ENCODE measurements around the gene DPP3. TPM values are rescaled to one million over a fixed set of nuclear protein-coding genes. Genes with fewer than 3 reads are reported as not detected.
A peak's percentile ranks its signal among the peaks of the same experiment; 100 is the strongest.
"Not testable (repeated sequence)": the region's sequence is repeated elsewhere in the genome, so short reads cannot be mapped to it uniquely, and the experiment has no call there.

The DPP3 gene
- total RNA-seq, 2 donors from 2014 or later = 67.9 to 117 TPM

- no peaks in the 10 kb centered on the region for H3K4me1 Mint-ChIP-seq
- no peak overlapping the region for H3K27ac Mint-ChIP-seq
- no peaks in the 10 kb centered on the region for H3K27me3 Mint-ChIP-seq
- H3K36me3 Mint-ChIP-seq (ENCODE audit: low read depth) = peaks cover 60% of the 10 kb centered on the region
- no peak overlapping the region for H3K4me3 Mint-ChIP-seq
- ATAC-seq (replicated peaks) = no peak
- no peaks in the 10 kb centered on the region for H3K9me3 Mint-ChIP-seq
Observed at GRCh38 chr11:66524304-66525040, 44.2 kb downstream of the DPP3 start.

- Mint-ChIP-seq H3K4me1 (peaks cover 6% of the 10 kb centered on the region), H3K27ac (no peak overlapping the region), H3K4me3 (no peak overlapping the region), H3K36me3 (ENCODE audit: low read depth) (peaks cover 27% of the 10 kb centered on the region), H3K9me3 (no peaks in the 10 kb centered on the region), H3K27me3 (no peaks in the 10 kb centered on the region)
- ATAC-seq (replicated peaks) = no peak
Observed at GRCh38 chr11:66529069-66529468, 48.8 kb downstream of the DPP3 start.

- Mint-ChIP-seq H3K36me3 (ENCODE audit: low read depth) (peaks cover 28% of the 10 kb centered on the region), H3K27me3 (no peaks in the 10 kb centered on the region), H3K4me3 (no peak overlapping the region), H3K9me3 (no peaks in the 10 kb centered on the region), H3K4me1 (peaks cover 6% of the 10 kb centered on the region), H3K27ac (no peak overlapping the region)
- ATAC-seq (replicated peaks) = no peak
Observed at GRCh38 chr11:66529655-66530054, 49.4 kb downstream of the DPP3 start.

DNA sequence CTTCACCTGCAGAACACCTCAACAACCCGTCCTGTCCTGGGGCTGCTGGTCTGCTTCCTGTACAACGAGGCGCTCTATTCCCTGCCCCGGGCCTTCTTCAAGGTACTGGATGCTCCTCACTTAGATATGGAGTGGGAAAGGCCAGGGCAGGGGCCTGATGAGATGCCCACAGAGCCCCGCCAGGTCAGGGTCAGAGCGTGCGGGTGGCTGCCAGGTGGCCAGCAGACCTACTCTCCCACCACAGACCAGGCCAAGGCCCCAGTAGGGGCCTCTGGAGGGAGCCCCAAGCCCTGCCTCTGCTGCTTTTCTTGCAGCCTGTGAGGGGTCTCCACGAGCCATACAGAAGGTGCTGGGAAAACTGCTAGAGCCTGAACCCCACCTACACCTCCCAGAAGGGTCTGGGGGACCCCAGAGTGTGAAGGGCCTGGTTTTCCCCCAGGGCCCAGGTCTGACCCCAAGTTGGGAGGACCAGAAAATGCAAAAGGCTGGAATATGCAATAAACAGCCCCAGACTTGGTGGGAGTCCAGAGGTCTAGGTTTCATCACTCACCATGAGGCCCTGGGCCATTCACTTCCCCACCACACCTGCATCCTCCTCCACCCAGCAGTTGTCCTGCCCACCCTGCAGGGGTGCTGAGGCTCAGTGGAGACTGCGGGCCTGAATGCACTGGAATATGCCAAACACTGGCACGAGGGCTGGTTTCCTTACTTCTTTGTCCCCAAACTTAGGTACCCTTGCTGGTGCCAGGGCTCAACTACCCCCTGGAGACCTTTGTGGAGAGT lies 50.9 kb downstream of the DPP3 start:
- H3K4me3 Mint-ChIP-seq = no peak overlapping the region
- H3K36me3 Mint-ChIP-seq (ENCODE audit: low read depth) = peaks cover 35% of the 10 kb centered on the region
- H3K4me1 Mint-ChIP-seq = peaks cover 6% of the 10 kb centered on the region
- H3K9me3 Mint-ChIP-seq = no peaks in the 10 kb centered on the region
- no peak for ATAC-seq (replicated peaks)
- no peak overlapping the region for H3K27ac Mint-ChIP-seq
- H3K27me3 Mint-ChIP-seq = no peaks in the 10 kb centered on the region

DNA sequence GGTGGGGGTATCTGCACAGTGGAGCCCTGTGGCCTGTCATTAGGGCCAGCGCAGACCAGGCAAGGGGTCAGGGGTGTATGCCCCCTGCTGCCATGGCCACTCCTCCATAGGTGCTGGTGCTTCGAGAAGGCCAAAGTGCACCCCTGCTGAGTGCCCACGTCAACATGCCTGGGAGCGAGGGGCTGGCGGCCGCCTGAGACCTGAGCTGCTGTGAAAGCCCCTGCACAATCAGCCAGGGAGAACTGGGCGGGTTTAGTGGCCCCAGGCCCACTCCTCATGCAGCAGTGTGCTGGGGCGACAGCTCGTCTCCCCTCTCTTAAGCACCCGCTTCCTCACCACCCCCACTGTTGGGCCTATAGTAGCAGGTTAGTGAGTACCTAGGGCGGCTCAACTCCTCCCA lies 51.6 kb downstream of the DPP3 start:
- Mint-ChIP-seq H3K4me1 (peaks cover 6% of the 10 kb centered on the region), H3K27me3 (no peaks in the 10 kb centered on the region), H3K36me3 (ENCODE audit: low read depth) (peaks cover 40% of the 10 kb centered on the region), H3K27ac (no peak overlapping the region), H3K4me3 (no peak overlapping the region), H3K9me3 (no peaks in the 10 kb centered on the region)
- ATAC-seq (replicated peaks) = no peak

GRCh38 chr11:66532784-66533183 lies 52.5 kb downstream of the DPP3 start:
- ATAC-seq (replicated peaks) = no peak
- Mint-ChIP-seq H3K27me3 (no peaks in the 10 kb centered on the region), H3K27ac (no peak overlapping the region), H3K4me3 (no peak overlapping the region), H3K36me3 (ENCODE audit: low read depth) (peaks cover 46% of the 10 kb centered on the region), H3K9me3 (no peaks in the 10 kb centered on the region), H3K4me1 (peaks cover 6% of the 10 kb centered on the region)

- peaks cover 72% of the 10 kb centered on the region for H3K36me3 Mint-ChIP-seq (ENCODE audit: low read depth)
- ATAC-seq (replicated peaks) = no peak
- H3K4me1 Mint-ChIP-seq = peaks cover 24% of the 10 kb centered on the region
- H3K4me3 Mint-ChIP-seq = no peak overlapping the region
- no peak overlapping the region for H3K27ac Mint-ChIP-seq
- no peaks in the 10 kb centered on the region for H3K9me3 Mint-ChIP-seq
- H3K27me3 Mint-ChIP-seq = no peaks in the 10 kb centered on the region
Observed at GRCh38 chr11:66539170-66539869, 59.1 kb downstream of the DPP3 start.

DNA sequence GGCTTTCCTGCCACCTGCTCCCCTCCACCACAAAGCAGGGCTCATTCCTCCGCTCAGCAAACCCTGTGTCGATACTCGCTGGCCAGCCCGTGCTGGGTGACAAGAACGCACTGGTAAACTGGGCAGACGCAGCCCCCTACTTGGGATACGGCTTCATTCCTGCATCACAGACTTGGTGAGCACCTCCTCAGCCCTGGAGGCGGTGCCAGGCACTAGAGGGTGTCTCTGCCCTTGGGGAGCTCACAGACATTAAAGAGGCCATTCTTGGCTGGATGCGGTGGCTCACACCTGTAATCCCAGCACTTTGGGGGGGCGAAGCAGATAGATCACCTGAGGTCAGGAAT lies 59.6 kb downstream of the DPP3 start:
- Mint-ChIP-seq H3K4me3 (no peak overlapping the region), H3K9me3 (no peaks in the 10 kb centered on the region), H3K27ac (no peak overlapping the region), H3K36me3 (ENCODE audit: low read depth) (peaks cover 69% of the 10 kb centered on the region), H3K4me1 (peaks cover 26% of the 10 kb centered on the region), H3K27me3 (no peaks in the 10 kb centered on the region)
- ATAC-seq (replicated peaks) = no peak

- ATAC-seq (replicated peaks); H3K4me3 Mint-ChIP-seq; H3K9me3 Mint-ChIP-seq; H3K27me3 Mint-ChIP-seq; H3K27ac Mint-ChIP-seq: not testable (repeated sequence)
- H3K4me1 Mint-ChIP-seq = peaks cover 31% of the 10 kb centered on the region
- H3K36me3 Mint-ChIP-seq (ENCODE audit: low read depth) = peaks cover 62% of the 10 kb centered on the region
Observed at GRCh38 chr11:66540598-66540997, 60.4 kb downstream of the DPP3 start.

DNA sequence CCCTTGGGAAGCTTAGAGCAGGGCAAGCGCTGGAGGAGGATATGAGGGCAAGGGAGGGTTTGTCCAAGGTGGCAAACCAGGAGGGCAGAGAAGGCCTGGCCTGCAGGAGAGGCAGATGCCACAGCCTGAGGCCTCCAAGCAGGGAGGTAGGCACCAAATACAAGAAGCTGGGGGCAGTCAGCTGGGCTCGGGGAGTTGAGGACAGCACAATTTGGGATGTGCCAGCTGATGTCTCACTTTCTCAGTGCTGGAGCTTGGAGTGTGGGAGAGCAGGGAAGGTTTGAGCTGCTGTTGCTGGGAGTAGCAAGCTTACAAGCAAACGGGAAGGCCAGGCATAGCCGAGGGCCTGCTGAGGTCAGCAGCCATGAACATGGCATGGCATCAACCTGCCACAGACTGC lies 61.7 kb downstream of the DPP3 start:
- ATAC-seq (replicated peaks) = no peak
- Mint-ChIP-seq H3K36me3 (ENCODE audit: low read depth) (peaks cover 49% of the 10 kb centered on the region), H3K4me1 (peaks cover 31% of the 10 kb centered on the region), H3K27ac (peak overlapping the region; percentile 85), H3K4me3 (peak overlapping the region; percentile 95), H3K9me3 (no peaks in the 10 kb centered on the region), H3K27me3 (no peaks in the 10 kb centered on the region)

DNA sequence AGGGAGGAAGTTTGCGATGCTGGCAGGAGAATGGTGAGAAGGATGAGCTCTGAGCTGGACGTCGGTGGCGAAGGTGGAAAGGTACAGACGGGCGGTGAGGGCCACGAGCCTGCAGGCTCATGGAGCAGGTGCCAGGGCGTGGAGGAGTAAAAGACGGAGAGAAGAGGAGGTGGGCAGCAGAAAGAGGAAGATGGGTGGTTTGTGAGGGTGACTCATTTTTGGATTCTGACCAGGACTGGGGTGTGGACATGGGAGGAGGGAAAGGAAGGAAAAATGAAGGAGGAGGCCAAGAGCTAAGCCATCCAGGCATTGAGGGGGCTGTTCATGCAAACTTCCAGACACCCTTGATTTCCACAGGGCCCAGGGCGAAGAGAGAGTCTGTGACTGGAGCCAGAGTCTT lies 62.1 kb downstream of the DPP3 start:
- Mint-ChIP-seq H3K27ac (peak overlapping the region; percentile 85), H3K4me1 (peaks cover 31% of the 10 kb centered on the region), H3K36me3 (ENCODE audit: low read depth) (peaks cover 44% of the 10 kb centered on the region), H3K4me3 (peak overlapping the region; percentile 95), H3K27me3 (no peaks in the 10 kb centered on the region), H3K9me3 (no peaks in the 10 kb centered on the region)
- ATAC-seq (replicated peaks) = no peak

DNA sequence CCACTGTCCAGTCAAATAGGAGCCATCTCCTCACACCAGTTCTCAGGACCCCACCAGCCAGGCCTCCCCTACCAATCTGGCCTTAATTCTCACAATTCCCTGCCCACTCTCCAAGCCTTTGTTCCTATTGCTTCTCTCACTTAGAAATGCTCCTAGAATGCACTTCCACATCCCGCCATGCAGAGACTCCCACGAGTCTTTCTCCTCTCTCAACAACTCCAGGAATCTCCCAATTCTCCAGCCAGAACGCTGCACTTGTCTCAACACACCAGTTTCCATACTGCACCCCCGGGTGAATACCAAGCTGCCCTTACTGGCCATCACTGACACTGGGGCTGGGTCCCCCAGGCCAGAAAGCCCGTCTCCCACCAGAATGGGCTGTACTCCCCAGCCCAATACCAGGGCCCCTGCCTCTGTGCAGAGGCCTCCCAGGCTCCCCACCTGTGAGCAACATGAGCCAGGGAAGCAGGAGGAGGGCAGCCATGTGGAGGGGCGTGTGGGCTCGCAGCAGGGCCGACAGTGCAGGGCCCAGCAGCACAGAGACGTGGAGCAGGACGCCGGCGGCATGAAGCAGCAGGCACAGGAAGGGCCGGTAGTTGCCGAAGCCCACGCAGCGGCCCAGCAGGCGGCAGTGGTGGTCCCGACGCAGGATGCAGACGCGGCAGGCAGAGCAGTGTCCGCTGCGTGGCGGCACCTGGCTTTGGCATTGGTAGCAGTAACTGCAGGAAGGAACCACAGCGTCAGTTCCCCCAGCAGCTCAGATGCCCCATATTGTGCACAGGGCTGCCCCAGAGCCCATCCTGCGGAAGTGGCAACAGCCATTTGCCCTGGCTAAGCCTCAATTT lies 63.3 kb downstream of the DPP3 start:
- Mint-ChIP-seq H3K27me3 (no peaks in the 10 kb centered on the region), H3K36me3 (ENCODE audit: low read depth) (peaks cover 38% of the 10 kb centered on the region), H3K4me3 (peak overlapping the region; percentile 95), H3K4me1 (peaks cover 31% of the 10 kb centered on the region), H3K27ac (peak overlapping the region; percentile 85), H3K9me3 (no peaks in the 10 kb centered on the region)
- peak; percentile 6 for ATAC-seq (replicated peaks)

- Mint-ChIP-seq H3K27ac (peak overlapping the region; percentile 92), H3K4me3 (peak overlapping the region; percentile 95), H3K4me1 (peaks cover 31% of the 10 kb centered on the region), H3K36me3 (ENCODE audit: low read depth) (peaks cover 30% of the 10 kb centered on the region)
- not testable (repeated sequence) for H3K27me3 Mint-ChIP-seq; ATAC-seq (replicated peaks); H3K9me3 Mint-ChIP-seq
Observed at GRCh38 chr11:66544952-66545351, 64.7 kb downstream of the DPP3 start.

GRCh38 chr11:66545701-66546367 lies 65.6 kb downstream of the DPP3 start, which contains the start of gene ZDHHC24:
Gene ZDHHC24 (minus strand): TSS chr11:66546048. CDS start chr11:66546003, 45 bp downstream.
- H3K4me3 Mint-ChIP-seq = peak within 1 kb of the TSS; percentile 95
- no peaks in the 10 kb centered on the region for H3K9me3 Mint-ChIP-seq
- peaks cover 28% of the 10 kb centered on the region for H3K36me3 Mint-ChIP-seq (ENCODE audit: low read depth)
- H3K27me3 Mint-ChIP-seq = no peaks in the 10 kb centered on the region
- peak within 1 kb of the TSS; percentile 92 for H3K27ac Mint-ChIP-seq
- peak; percentile 96 for ATAC-seq (replicated peaks)
- peaks cover 31% of the 10 kb centered on the region for H3K4me1 Mint-ChIP-seq

All from activated T-helper 17 cell treated with anti-CD3 and anti-CD28 coated beads, Interleukin-2, amount 50 U/mL, for 72 hours (primary cell).